ENCODE measurements around the gene TGFB2.

GRCh38 chr1:218429301-218429700 lies 84.2 kb downstream of the TGFB2 start:
- TF ChIP-seq CTCF (IDR thresholded peaks at IDR 0.05) = no peak
- no peak for TF ChIP-seq EZH2 (IDR thresholded peaks at IDR 0.05; ENCODE audit: borderline replicate concordance, insufficient read depth, low read depth, low read length, poor library complexity, severe bottlenecking)
